CD14-positive monocyte (primary cell): ENCODE data around the gene JARID2. TPM values are rescaled to one million over a fixed set of nuclear protein-coding genes. Genes with fewer than 3 reads are reported as not detected.

ENCODE experiments used
- DNase-seq, 3 donors: peaks; one replicate each; pipeline ENCODE4 v3.0.0-alpha.2; 2011 to 2022
- H2AFZ ChIP-seq: 2 replicates; pipeline ENCODE4 v1.6.0; 2012; ENCODE audit warnings: mild to moderate bottlenecking, low read depth, low read length, inconsistent platforms; ENCODE audit not compliant: insufficient read depth, poor library complexity, severe bottlenecking
- H3K27ac ChIP-seq, 2 donors: 1 replicate in 1 of 2; 2 replicates in 1 of 2; pipeline ENCODE4 v1.5.1; 2012 to 2013; ENCODE audit warnings: low read length in 2 of 2, control low read depth in 1 of 2, inconsistent platforms in 1 of 2, low read depth in 1 of 2, mild to moderate bottlenecking in 1 of 2
- H3K27me3 ChIP-seq, 2 donors: one replicate each; pipeline versions ENCODE4 v1.6.0 to v1.6.1; 2011 to 2013; ENCODE audit warnings: low read length in 2 of 2; ENCODE audit not compliant: control insufficient read depth in 2 of 2, insufficient read depth in 2 of 2
- H3K36me3 ChIP-seq, 2 donors: replicated peaks in 1 of 2; 1 replicate in 1 of 2; 2 replicates in 1 of 2; pipeline versions ENCODE4 v1.5.1 to v1.6.1; 2012 to 2013; ENCODE audit warnings: low read length in 2 of 2, control low read depth in 1 of 2, inconsistent platforms in 1 of 2, mild to moderate bottlenecking in 1 of 2; ENCODE audit not compliant: insufficient read depth in 2 of 2, control insufficient read depth in 1 of 2
- H3K4me1 ChIP-seq, 2 donors: 1 replicate in 1 of 2; 2 replicates in 1 of 2; pipeline versions ENCODE4 v1.5.1 to v1.6.1; 2012 to 2013; ENCODE audit warnings: low read length in 2 of 2, control low read depth in 1 of 2, inconsistent platforms in 1 of 2, mild to moderate bottlenecking in 1 of 2, moderate library complexity in 1 of 2; ENCODE audit not compliant: insufficient read depth in 2 of 2, control insufficient read depth in 1 of 2
- H3K4me2 ChIP-seq: replicated peaks from 2 replicates; pipeline ENCODE3; 2012; ENCODE audit warnings: low read length, moderate library complexity, mild to moderate bottlenecking; ENCODE audit not compliant: poor library complexity, severe bottlenecking; ENCODE audit errors: extremely low read depth
- H3K4me3 ChIP-seq, 3 experiments: fragments of 200-600 bp in 1 of 3; sonication (generic) in 1 of 3; replicated peaks in 1 of 3; 1 replicate in 2 of 3; 2 replicates in 1 of 3; pipeline ENCODE4 v1.5.1; 2011 to 2013; ENCODE audit warnings: low read length in 3 of 3, mild to moderate bottlenecking in 3 of 3, control low read depth in 2 of 3, low read depth in 2 of 3, inconsistent platforms in 1 of 3, moderate library complexity in 1 of 3
- H3K79me2 ChIP-seq: 2 replicates; pipeline ENCODE4 v1.6.0; 2012; ENCODE audit warnings: mild to moderate bottlenecking, control low read depth, inconsistent platforms, low read length, moderate library complexity; ENCODE audit not compliant: insufficient read depth
- H3K9ac ChIP-seq: 2 replicates; pipeline ENCODE4 v1.6.0; 2017; ENCODE audit warnings: low read length, mild to moderate bottlenecking; ENCODE audit not compliant: insufficient read depth, poor library complexity, severe bottlenecking
- H3K9me3 ChIP-seq, 2 donors: replicated peaks in 1 of 2; 1 replicate in 1 of 2; 2 replicates in 1 of 2; pipeline versions ENCODE4 v1.5.1 to v1.6.1; 2012 to 2013; ENCODE audit warnings: low read length in 2 of 2, control low read depth in 1 of 2; ENCODE audit not compliant: control insufficient read depth in 1 of 2, insufficient read depth in 1 of 2
- H4K20me1 ChIP-seq: 2 replicates; pipeline ENCODE4 v1.6.0; 2012; ENCODE audit warnings: mild to moderate bottlenecking, low read length, control low read depth, moderate library complexity; ENCODE audit not compliant: insufficient read depth
- H3K27ac Mint-ChIP-seq, 7 donors: one replicate each; pipeline ENCODE4 v1.8.0; 2020; ENCODE audit warnings: mild to moderate bottlenecking in 7 of 7, mixed read lengths in 7 of 7, moderate library complexity in 6 of 7, inconsistent platforms in 2 of 7
- H3K27me3 Mint-ChIP-seq, 3 donors: one replicate each; pipeline ENCODE4 v1.8.0; 2021 to 2022; ENCODE audit warnings: low read depth in 3 of 3, mild to moderate bottlenecking in 3 of 3, mixed read lengths in 3 of 3, moderate library complexity in 3 of 3, inconsistent platforms in 1 of 3
- H3K36me3 Mint-ChIP-seq, 2 donors: one replicate each; pipeline ENCODE4 v1.8.0; 2020; ENCODE audit warnings: mixed read lengths in 2 of 2, inconsistent platforms in 1 of 2, mild to moderate bottlenecking in 1 of 2
- H3K4me1 Mint-ChIP-seq: one replicate; pipeline ENCODE4 v1.8.0; 2020; ENCODE audit warnings: mild to moderate bottlenecking, mixed read lengths
- H3K4me3 Mint-ChIP-seq, 2 donors: one replicate each; pipeline ENCODE4 v1.8.0; 2020; ENCODE audit warnings: mild to moderate bottlenecking in 2 of 2, mixed read lengths in 2 of 2, moderate library complexity in 1 of 2
- H3K9me3 Mint-ChIP-seq, 7 donors: one replicate each; pipeline ENCODE4 v1.8.0; 2020 to 2022; ENCODE audit warnings: mixed read lengths in 7 of 7, mild to moderate bottlenecking in 6 of 7, moderate library complexity in 6 of 7, inconsistent platforms in 2 of 7
- CTCF ChIP-seq: fragments of 200-600 bp; IDR thresholded peaks from one replicate; pipeline ENCODE4 v1.8.0; 2022; ENCODE audit warnings: antibody characterized with exemption, mild to moderate bottlenecking
- WGBS: methylation state at CpG from one replicate; pipeline ENCODE4 v1.1.5; 2013; ENCODE audit warnings: missing lambda C conversion rate; ENCODE audit not compliant: insufficient coverage; 5-methylcytosine and 5-hydroxymethylcytosine counted together
- intact Hi-C, 2 donors: fragments of 100-400 bp; cut with micrococcal nuclease; formaldehyde crosslinking; loops; one replicate each; pipeline versions ENCODE4 v1.15.0 to v1.15.1; 2023
- polyA plus RNA-seq, 3 donors: library from polyadenylated mRNA; depleted of rRNA in 1 of 3; unstranded in 2 of 3; stranded (reverse) in 1 of 3; fragments of 300-500 nt in 2 of 3; fragments of >200 nt in 1 of 3; fragmentation: Illumina TruSeq in 2 of 3; gene quantifications; 1 replicate in 2 of 3; 2 replicates in 1 of 3; pipeline ENCODE4 v1.2.3, GENCODE V29; 2012 to 2021

The JARID2 gene
- polyA plus RNA-seq, 3 donors = 6.8 to 17.5 (median 12.5) TPM

- Histone ChIP-seq H3K79me2 (no peaks in the 10 kb centered on the region), H3K4me1 (peaks cover 0 to 8% of the 10 kb centered on the region in 2 donors), H3K27ac (peak overlapping the region in 1 of 2 donors; percentile 57), H4K20me1 (peaks cover 71% of the 10 kb centered on the region), H3K27me3 (no peaks in the 10 kb centered on the region), H3K4me2 (no peak overlapping the region), H3K9me3 (no peaks in the 10 kb centered on the region), H2AFZ (no peak overlapping the region), H3K36me3 (peaks cover 87 to 100% of the 10 kb centered on the region in 2 donors), H3K9ac (no peak overlapping the region), H3K4me3 (no peak overlapping the region)
- Mint-ChIP-seq H3K27ac (peak overlapping the region in 5 of 7 donors; percentile 1 to 82 (median 38)), H3K4me3 (no peak overlapping the region), H3K9me3 (peaks cover 0 to 4% (median 2%) of the 10 kb centered on the region in 7 donors), H3K4me1 (peaks cover 13% of the 10 kb centered on the region), H3K27me3 (peaks cover 0 to 2% (median 2%) of the 10 kb centered on the region in 3 donors), H3K36me3 (peaks cover 86 to 98% of the 10 kb centered on the region in 2 donors)
- no peak for DNase-seq
- intact Hi-C loops = no loop called here
- 50% methylated on average over 1 of the region's 6 CpGs for WGBS
- no peak for TF ChIP-seq CTCF
Observed at GRCh38 chr6:15521582-15521981, 275.7 kb downstream of the JARID2 start.

GRCh38 chr6:15522026-15522425 is 276.2 kb downstream of the JARID2 start:
- no peak overlapping the region for H3K4me3 Mint-ChIP-seq
- H3K4me1 Mint-ChIP-seq = peaks cover 13% of the 10 kb centered on the region
- 80% methylated on average over 1 of the region's 9 CpGs for whole genome bisulfite sequencing

More at GRCh38 chr6:15522026-15522425, 276.2 kb downstream of the JARID2 start:
- peaks cover 0 to 8% of the 10 kb centered on the region in 2 donors for H3K4me1 ChIP-seq
- Mint-ChIP-seq H3K36me3 (peaks cover 85 to 94% of the 10 kb centered on the region in 2 donors), H3K9me3 (peaks cover 0 to 4% (median 2%) of the 10 kb centered on the region in 7 donors), H3K27ac (peak overlapping the region; percentile 27 to 82 (median 66)), H3K27me3 (peaks cover 0 to 2% (median 2%) of the 10 kb centered on the region in 3 donors)
- H3K27me3 ChIP-seq = no peaks in the 10 kb centered on the region
- H3K27ac ChIP-seq = peak overlapping the region; percentile 1 to 57
- H3K36me3 ChIP-seq = peaks cover 83 to 98% of the 10 kb centered on the region in 2 donors
- intact Hi-C loops = no loop called here
- DNase-seq = no peak
- H3K9me3 ChIP-seq = no peaks in the 10 kb centered on the region
- no peak overlapping the region for H2AFZ ChIP-seq
- H3K79me2 ChIP-seq = no peaks in the 10 kb centered on the region
- peaks cover 67% of the 10 kb centered on the region for H4K20me1 ChIP-seq
- H3K4me2 ChIP-seq = no peak overlapping the region
- no peak overlapping the region for H3K4me3 ChIP-seq
- no peak overlapping the region for H3K9ac ChIP-seq
- TF ChIP-seq CTCF = no peak
